Effector memory CD8-positive, alpha-beta T cell (primary cell): ENCODE results near the gene CAMTA1.

Experiments
- ATAC-seq: fragments of 150-1000 bp; cut with Tn5 transposase; replicated peaks from 2 replicates; pipeline ENCODE4 v1.10.0; 2021; ENCODE audit warnings: mild to moderate bottlenecking, moderate library complexity
- DNase-seq, 3 experiments: peaks; one replicate each; pipeline ENCODE4 v3.0.0; 2021
- H3K27ac Mint-ChIP-seq, 2 donors: one replicate each; pipeline ENCODE4 v1.8.0; 2022; ENCODE audit warnings: mild to moderate bottlenecking in 2 of 2, mixed read lengths in 2 of 2, moderate library complexity in 2 of 2
- H3K27me3 Mint-ChIP-seq, 2 donors: one replicate each; pipeline ENCODE4 v1.8.0; 2022; ENCODE audit warnings: mixed read lengths in 2 of 2
- H3K36me3 Mint-ChIP-seq: one replicate; pipeline ENCODE4 v1.8.0; 2022; ENCODE audit warnings: mild to moderate bottlenecking, moderate library complexity, mixed read lengths; ENCODE audit not compliant: insufficient read depth
- H3K4me1 Mint-ChIP-seq, 2 donors: one replicate each; pipeline ENCODE4 v1.8.0; 2022; ENCODE audit warnings: low read depth in 2 of 2, mixed read lengths in 2 of 2
- H3K4me3 Mint-ChIP-seq, 2 donors: one replicate each; pipeline ENCODE4 v1.8.0; 2022; ENCODE audit warnings: mild to moderate bottlenecking in 2 of 2, mixed read lengths in 2 of 2, moderate library complexity in 2 of 2
- H3K9me3 Mint-ChIP-seq, 2 donors: one replicate each; pipeline ENCODE4 v1.8.0; 2022; ENCODE audit warnings: mixed read lengths in 2 of 2

The CAMTA1 gene

GRCh38 chr1:7299329-7299799, 514.1 kb downstream of the CAMTA1 start:
- H3K36me3 Mint-ChIP-seq = no peaks in the 10 kb centered on the region
- DNase-seq (no peak), ATAC-seq (no peak)
- no peaks in the 10 kb centered on the region for H3K4me1 Mint-ChIP-seq
- H3K4me3 Mint-ChIP-seq = no peak overlapping the region
- peaks cover 0 to 8% of the 10 kb centered on the region in 2 donors for H3K9me3 Mint-ChIP-seq
- peaks cover 38 to 90% of the 10 kb centered on the region in 2 donors for H3K27me3 Mint-ChIP-seq
- no peak overlapping the region for H3K27ac Mint-ChIP-seq

GRCh38 chr1:7299994-7300393, 514.7 kb downstream of the CAMTA1 start:
- no peak for DNase-seq
- Mint-ChIP-seq H3K27me3 (peaks cover 38 to 84% of the 10 kb centered on the region in 2 donors), H3K4me3 (no peak overlapping the region), H3K9me3 (peaks cover 0 to 8% of the 10 kb centered on the region in 2 donors), H3K36me3 (no peaks in the 10 kb centered on the region), H3K4me1 (no peaks in the 10 kb centered on the region), H3K27ac (no peak overlapping the region)
- no peak for ATAC-seq

- H3K4me1 Mint-ChIP-seq = no peaks in the 10 kb centered on the region
- H3K36me3 Mint-ChIP-seq = no peaks in the 10 kb centered on the region
- H3K9me3 Mint-ChIP-seq = peaks cover 0 to 8% of the 10 kb centered on the region in 2 donors
- peaks cover 38 to 73% of the 10 kb centered on the region in 2 donors for H3K27me3 Mint-ChIP-seq
- H3K4me3 Mint-ChIP-seq = no peak overlapping the region
- H3K27ac Mint-ChIP-seq = no peak overlapping the region
- ATAC-seq (no peak), DNase-seq (no peak)
Measured at GRCh38 chr1:7300893-7301663, 515.8 kb downstream of the CAMTA1 start.

- Mint-ChIP-seq H3K4me1 (no peaks in the 10 kb centered on the region), H3K27ac (no peak overlapping the region), H3K27me3 (peaks cover 33 to 68% of the 10 kb centered on the region in 2 donors), H3K36me3 (no peaks in the 10 kb centered on the region), H3K9me3 (peaks cover 0 to 3% of the 10 kb centered on the region in 2 donors), H3K4me3 (no peak overlapping the region)
- DNase-seq (no peak), ATAC-seq (no peak)
Measured at GRCh38 chr1:7301664-7301981, 516.4 kb downstream of the CAMTA1 start.

GRCh38 chr1:7302126-7302525, 516.9 kb downstream of the CAMTA1 start:
- Mint-ChIP-seq H3K27me3 (peaks cover 33 to 63% of the 10 kb centered on the region in 2 donors), H3K9me3 (no peaks in the 10 kb centered on the region), H3K4me3 (no peak overlapping the region), H3K36me3 (no peaks in the 10 kb centered on the region), H3K27ac (no peak overlapping the region), H3K4me1 (no peaks in the 10 kb centered on the region)
- DNase-seq (no peak), ATAC-seq (no peak)

- H3K27me3 Mint-ChIP-seq = peaks cover 33 to 57% of the 10 kb centered on the region in 2 donors
- ATAC-seq (no peak), DNase-seq (no peak)
- no peak overlapping the region for H3K27ac Mint-ChIP-seq
- no peaks in the 10 kb centered on the region for H3K36me3 Mint-ChIP-seq
- no peaks in the 10 kb centered on the region for H3K9me3 Mint-ChIP-seq
- H3K4me3 Mint-ChIP-seq = no peak overlapping the region
- H3K4me1 Mint-ChIP-seq = no peaks in the 10 kb centered on the region
Measured at GRCh38 chr1:7302873-7303272, 517.6 kb downstream of the CAMTA1 start.

- H3K4me3 Mint-ChIP-seq = no peak overlapping the region
- H3K27ac Mint-ChIP-seq = no peak overlapping the region
- ATAC-seq = no peak
- H3K4me1 Mint-ChIP-seq = no peaks in the 10 kb centered on the region
- H3K27me3 Mint-ChIP-seq = peaks cover 33 to 48% of the 10 kb centered on the region in 2 donors
- H3K36me3 Mint-ChIP-seq = no peaks in the 10 kb centered on the region
- DNase-seq = no peak
- no peaks in the 10 kb centered on the region for H3K9me3 Mint-ChIP-seq
Measured at GRCh38 chr1:7303554-7304317, 518.5 kb downstream of the CAMTA1 start.

GRCh38 chr1:7313081-7313546, 527.9 kb downstream of the CAMTA1 start:
- H3K27ac Mint-ChIP-seq = no peak overlapping the region
- no peaks in the 10 kb centered on the region for H3K36me3 Mint-ChIP-seq
- H3K9me3 Mint-ChIP-seq = no peaks in the 10 kb centered on the region
- H3K4me1 Mint-ChIP-seq = no peaks in the 10 kb centered on the region
- ATAC-seq (no peak), DNase-seq (no peak)
- H3K27me3 Mint-ChIP-seq = peaks cover 44 to 68% of the 10 kb centered on the region in 2 donors
- no peak overlapping the region for H3K4me3 Mint-ChIP-seq

GRCh38 chr1:7313826-7314225, 528.6 kb downstream of the CAMTA1 start:
- no peak overlapping the region for H3K4me3 Mint-ChIP-seq
- no peaks in the 10 kb centered on the region for H3K36me3 Mint-ChIP-seq
- DNase-seq = no peak
- peaks cover 45 to 75% of the 10 kb centered on the region in 2 donors for H3K27me3 Mint-ChIP-seq
- no peak for ATAC-seq
- no peak overlapping the region for H3K27ac Mint-ChIP-seq
- H3K9me3 Mint-ChIP-seq = no peaks in the 10 kb centered on the region
- no peaks in the 10 kb centered on the region for H3K4me1 Mint-ChIP-seq

- Mint-ChIP-seq H3K36me3 (no peaks in the 10 kb centered on the region), H3K4me3 (no peak overlapping the region), H3K27ac (no peak overlapping the region), H3K9me3 (no peaks in the 10 kb centered on the region), H3K27me3 (peaks cover 45 to 77% of the 10 kb centered on the region in 2 donors), H3K4me1 (no peaks in the 10 kb centered on the region)
- DNase-seq = no peak
- ATAC-seq = no peak
Measured at GRCh38 chr1:7315316-7315715, 530.1 kb downstream of the CAMTA1 start.

- H3K27me3 Mint-ChIP-seq = peaks cover 45 to 77% of the 10 kb centered on the region in 2 donors
- no peak overlapping the region for H3K4me3 Mint-ChIP-seq
- H3K4me1 Mint-ChIP-seq = no peaks in the 10 kb centered on the region
- no peaks in the 10 kb centered on the region for H3K9me3 Mint-ChIP-seq
- H3K36me3 Mint-ChIP-seq = no peaks in the 10 kb centered on the region
- no peak for DNase-seq
- ATAC-seq = no peak
- H3K27ac Mint-ChIP-seq = no peak overlapping the region
Measured at GRCh38 chr1:7315946-7316345, 530.7 kb downstream of the CAMTA1 start.

- Mint-ChIP-seq H3K36me3 (no peaks in the 10 kb centered on the region), H3K27me3 (peaks cover 41 to 69% of the 10 kb centered on the region in 2 donors), H3K9me3 (no peaks in the 10 kb centered on the region), H3K27ac (no peak overlapping the region), H3K4me1 (no peaks in the 10 kb centered on the region), H3K4me3 (no peak overlapping the region)
- ATAC-seq = no peak
- no peak for DNase-seq
Measured at GRCh38 chr1:7317888-7318287, 532.6 kb downstream of the CAMTA1 start.

- Mint-ChIP-seq H3K27me3 (peaks cover 41 to 64% of the 10 kb centered on the region in 2 donors), H3K4me1 (no peaks in the 10 kb centered on the region), H3K9me3 (no peaks in the 10 kb centered on the region), H3K4me3 (no peak overlapping the region), H3K27ac (no peak overlapping the region), H3K36me3 (no peaks in the 10 kb centered on the region)
- DNase-seq (no peak), ATAC-seq (no peak)
Measured at GRCh38 chr1:7319196-7319595, 533.9 kb downstream of the CAMTA1 start.

- Mint-ChIP-seq H3K27me3 (peaks cover 46 to 64% of the 10 kb centered on the region in 2 donors), H3K27ac (no peak overlapping the region), H3K9me3 (no peaks in the 10 kb centered on the region), H3K4me1 (no peaks in the 10 kb centered on the region), H3K4me3 (no peak overlapping the region), H3K36me3 (no peaks in the 10 kb centered on the region)
- ATAC-seq = no peak
- DNase-seq = no peak
Measured at GRCh38 chr1:7320661-7321060, 535.4 kb downstream of the CAMTA1 start.
